Hindlimb muscle (tissue), 1 donor: ENCODE measurements around the gene HMCES. TPM values are rescaled to one million over a fixed set of nuclear protein-coding genes. Genes with fewer than 3 reads are reported as not detected.
"Not testable (repeated sequence)": the region's sequence is repeated elsewhere in the genome, so short reads cannot be mapped to it uniquely, and the experiment has no call there.

Experiments used
- DNase-seq: peaks from one replicate; pipeline ENCODE4 v3.0.0-alpha.2; 2013
- polyA plus RNA-seq: library from polyadenylated mRNA; unstranded; fragments of 120-200 nt; gene quantifications from one replicate; pipeline ENCODE4 v1.2.1, GENCODE V29; 2013; ENCODE audit not compliant: insufficient read length

The HMCES gene
- polyA plus RNA-seq, 1 donor = 23.5 TPM

DNA sequence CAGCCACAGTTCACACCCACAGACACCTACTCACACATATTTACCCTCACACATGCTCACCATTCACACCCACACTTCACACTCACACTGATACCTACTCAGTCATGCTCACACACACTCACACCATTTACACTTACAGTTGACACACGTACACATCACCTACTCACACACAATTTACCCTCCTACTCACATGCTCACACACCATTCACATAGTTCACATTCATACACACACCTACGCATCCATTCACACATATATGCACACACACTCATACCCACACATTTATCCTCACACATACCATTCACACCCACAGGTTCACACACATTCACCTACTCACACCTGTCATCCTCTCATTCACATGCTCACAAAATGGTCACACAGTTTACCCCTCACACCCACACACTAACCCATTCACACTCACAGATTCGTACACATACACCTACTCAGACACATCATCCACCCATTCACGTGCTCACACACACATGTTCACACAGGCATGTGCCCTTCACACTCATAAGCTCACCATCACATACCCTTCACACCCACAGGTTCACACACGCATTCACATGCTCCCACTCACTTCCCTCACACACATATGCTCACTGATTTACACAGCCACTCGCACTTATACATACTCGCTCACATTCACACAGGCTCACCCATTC, 42.3 kb downstream of the HMCES start:
- no peak for DNase-seq

DNA sequence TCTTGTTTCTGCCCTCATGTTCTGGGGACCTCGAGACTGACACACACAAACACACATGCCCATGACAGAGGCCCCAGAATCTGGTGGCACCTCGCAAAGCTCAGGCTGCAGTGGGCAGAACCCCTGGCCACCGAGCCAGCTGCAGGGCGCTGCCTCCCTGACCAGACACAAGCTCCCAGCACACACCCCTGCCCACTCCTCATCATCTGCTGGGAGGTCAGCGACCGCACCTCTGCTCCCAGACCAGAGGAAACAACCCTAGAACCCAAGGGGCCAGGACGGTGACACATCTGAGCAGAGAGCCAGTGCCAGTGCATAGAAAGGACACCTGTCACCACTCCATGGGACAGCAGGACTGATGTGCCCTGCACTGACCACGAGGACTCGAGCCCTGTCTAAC, 43.2 kb downstream of the HMCES start:
- DNase-seq = no peak

DNA sequence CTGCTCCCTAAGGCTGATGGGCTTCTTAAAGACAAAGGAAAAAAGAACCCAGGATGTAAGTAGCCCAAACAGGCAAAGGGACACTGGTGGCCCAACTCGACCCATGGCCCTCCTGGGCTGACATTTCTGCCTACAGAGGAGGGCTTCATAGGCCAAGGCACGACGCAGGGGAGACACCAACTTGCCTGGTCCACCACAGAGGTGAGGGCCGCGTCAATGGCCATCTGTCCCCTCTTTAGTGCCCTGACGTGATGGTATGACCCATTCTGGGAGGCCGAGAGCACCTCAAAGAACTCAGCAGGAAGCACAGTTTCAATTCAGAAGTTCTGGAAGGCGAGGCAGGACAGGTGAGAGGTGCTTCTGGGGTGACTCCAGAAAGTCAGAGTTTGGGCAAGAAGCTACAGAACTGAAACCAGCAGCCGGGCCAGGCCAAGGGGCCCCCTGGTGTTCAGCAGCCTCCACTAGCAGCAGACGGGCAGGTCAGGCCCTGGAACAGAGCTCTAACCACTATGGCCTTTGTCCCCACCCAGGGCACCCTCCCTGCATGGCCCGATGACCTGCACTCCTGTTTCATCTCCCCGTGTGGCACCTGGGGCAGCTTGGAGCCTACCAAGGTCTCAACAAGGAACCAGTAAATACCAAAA, 45.1 kb downstream of the HMCES start:
- no peak for DNase-seq

DNA sequence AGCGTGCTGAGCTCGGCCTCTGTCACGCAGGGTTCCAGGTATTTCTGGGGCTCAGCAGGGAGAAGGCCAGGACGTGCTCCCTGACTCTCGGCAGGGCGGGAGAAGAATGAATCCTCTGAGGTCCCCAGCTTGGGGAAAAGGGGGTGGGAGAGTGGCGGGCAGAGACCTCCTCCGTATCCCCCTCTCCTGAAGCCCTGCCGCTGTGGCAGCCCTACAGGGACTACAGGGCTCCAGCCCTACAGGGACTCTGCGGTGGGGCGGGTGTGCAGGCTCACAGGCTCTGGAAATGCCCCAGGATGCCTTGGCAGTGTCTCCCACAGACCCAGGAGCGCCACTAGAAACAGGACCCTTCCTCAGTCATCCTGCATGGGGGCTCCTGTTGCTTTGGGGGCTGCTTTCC, 46.2 kb downstream of the HMCES start:
- no peak for DNase-seq

DNA sequence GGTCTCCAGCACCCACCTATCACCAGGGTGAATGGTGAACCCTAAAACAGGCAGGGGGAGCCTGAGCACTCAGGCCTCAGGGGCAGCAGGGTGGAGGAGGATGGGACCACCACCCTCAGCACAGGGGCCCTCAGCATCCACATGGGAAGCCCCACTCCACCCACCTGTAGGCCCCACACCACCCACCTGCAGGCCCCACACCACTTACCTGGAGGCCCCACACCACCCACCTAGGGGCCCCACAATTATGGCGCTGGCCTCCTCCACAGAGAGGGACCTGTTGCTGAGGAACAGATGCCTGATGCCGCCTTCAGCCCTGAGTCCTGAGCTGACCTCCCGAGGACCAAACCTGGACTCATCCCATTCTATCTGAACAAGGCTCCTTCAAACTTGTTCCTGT, 46.7 kb downstream of the HMCES start:
- no peak for DNase-seq

DNA sequence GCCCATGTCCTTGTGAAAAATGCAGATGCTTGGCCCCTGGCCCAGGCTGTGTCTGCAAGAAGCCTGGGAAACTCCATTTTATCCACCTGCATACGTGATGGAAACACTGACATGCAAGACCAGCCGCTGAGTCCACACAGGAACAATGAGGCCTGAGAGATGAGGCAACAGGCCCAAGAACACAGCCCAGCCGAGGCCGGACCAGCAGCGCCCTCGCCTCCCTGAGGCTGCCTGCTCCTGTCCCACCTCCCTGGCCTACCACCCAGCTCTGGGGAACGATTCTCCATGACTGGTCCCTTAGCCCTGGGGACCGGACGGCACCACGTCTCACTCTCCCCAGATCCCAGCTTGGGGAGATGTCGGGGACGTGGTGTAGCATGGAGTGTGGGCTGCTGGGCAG, 47.5 kb downstream of the HMCES start:
- no peak for DNase-seq

DNA sequence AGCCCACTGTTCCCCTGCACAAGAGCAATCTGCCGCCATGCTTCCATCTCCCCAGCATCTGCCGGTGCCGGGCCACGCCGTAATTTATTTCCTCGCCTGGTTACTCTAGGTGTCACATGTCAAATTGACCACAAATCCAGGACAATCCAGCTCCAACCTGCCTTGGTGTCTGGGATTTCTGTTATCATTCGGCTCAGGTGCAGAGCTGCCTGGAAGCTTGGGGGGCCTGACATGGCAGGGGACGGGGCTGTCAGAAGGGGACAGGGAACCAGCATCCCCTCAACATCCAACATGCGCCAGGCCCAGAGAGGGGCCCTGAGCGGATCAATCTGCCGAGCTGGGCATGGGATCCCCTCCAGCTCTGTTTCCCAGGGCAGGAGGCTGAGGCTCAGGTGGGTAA, 47.9 kb downstream of the HMCES start:
- DNase-seq = no peak

DNA sequence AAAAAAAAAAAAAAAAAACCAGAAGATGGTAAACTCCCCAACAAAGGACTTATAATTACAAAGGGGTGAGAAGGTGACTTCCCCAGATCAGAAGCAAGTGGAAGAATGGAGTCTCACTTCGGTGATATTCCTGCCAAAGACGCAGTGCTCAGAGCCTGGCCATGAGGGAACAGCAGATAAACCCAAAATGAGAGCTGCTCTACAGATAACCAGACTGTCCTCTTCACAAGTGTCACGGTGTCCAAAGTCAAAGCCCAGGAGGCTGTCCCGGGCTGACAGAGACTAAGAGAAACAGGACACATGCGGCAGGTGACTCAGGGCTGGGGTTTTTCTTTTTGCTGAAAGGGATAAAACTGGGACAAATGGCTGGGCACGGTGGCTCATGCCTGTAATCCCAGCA, 48.8 kb downstream of the HMCES start:
- DNase-seq = no peak

DNA sequence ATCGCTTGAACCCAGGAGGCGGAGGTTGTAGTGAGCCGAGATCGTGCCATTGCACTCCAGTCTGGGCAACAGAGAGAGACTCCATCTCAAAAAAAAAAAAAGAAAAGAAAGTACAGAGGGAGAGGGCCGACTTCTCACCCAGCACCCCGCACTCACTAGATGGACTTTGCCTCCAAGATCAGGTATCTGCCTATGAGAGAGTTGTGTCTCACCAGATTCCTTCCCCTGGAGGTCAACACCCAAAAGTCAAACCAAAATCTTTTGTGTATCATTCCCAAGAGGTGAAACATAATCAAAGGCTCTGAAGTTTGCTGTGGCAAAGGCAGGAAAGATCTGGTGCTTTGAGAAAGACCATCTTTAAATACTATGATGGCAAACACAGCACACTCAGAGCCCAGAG, 51.2 kb downstream of the HMCES start:
- no peak for DNase-seq

DNA sequence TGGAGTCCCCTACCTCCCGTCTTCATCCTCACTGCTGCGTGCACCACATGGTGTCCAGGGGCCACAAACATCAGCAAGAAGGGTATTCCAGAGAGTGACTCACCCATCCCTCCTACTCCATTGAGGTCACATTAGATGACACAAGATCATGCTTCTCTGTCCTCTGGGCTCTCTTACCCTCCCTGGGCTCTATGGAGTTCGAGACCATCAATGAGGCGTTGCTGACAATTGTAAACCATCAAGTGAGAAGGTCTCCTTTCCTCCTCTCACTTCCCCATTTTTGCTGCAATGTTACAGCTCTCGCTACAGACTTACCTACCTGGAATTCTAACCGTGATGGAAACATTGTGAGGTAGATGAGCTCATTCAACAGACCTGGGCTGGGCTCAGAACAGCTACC, 51.7 kb downstream of the HMCES start:
- DNase-seq = no peak

DNA sequence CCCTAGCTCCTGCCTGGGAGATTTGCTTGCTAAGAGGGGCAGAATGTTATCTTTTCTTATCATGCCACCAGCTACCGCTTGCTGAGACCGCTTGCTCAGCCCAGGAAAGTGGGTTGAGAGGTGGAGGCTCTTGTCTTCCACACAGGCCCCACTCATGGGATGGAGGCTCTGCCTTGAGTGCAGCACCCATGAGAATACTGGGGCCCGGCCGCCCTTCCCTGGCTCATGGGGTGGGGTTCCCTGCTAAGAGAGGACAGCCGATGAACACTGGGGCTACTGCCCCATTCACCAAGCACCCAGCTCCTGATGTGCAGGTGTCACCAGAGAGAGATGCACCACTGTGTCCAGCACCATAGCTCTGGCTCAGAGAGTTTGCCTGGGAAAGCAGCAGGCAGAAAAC, 55.2 kb downstream of the HMCES start:
- DNase-seq = no peak

DNA sequence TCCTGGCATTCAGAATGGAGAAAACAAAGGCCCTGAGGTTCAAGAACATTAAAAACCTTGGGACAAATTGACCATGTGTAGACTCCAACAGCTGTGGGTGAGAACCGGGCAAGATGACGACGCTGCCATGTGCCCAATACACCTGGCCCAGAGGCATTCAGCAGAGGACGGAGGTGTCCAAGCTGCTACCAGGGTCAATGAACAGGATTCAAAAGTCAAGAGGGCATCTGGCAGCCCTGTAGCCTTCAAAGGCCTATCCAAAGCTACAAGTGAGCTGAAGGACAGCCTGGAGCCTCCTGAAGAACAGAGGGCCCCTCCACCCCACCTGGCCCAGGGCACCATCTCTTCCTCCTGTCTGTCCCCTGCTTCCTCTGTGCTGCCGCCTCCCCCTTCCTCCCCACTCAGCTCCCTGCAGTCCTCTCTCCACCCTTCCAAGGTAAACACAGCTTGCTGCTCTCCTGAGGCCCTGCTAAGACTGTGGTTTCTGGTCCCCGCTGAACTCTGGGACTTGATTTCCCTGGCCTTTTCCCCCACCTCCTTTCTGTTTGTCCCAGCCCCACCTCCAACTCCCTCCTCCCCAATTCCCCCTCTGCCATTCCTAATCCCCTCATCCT, 57.5 kb downstream of the HMCES start:
- no peak for DNase-seq

DNA sequence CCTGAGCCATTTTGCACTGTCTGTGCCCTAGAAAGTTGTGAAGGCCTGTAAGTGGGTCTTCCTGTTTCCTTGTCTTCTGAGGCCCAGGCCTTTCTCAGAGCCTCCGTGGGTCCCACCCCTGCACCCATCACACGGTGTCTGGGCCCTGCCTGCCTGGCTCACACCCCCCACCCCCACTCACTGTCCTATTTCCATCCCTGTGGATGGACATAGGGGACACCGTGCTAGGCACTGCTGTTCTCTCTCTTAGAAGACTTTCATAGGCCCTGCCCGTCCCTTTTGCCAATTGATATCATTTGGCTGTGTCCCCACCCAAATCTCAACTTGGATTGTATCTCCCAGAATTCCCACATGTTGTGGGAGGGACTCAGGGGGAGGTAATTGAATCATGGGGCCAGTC, 59.0 kb downstream of the HMCES start:
- not testable (repeated sequence) for DNase-seq

DNA sequence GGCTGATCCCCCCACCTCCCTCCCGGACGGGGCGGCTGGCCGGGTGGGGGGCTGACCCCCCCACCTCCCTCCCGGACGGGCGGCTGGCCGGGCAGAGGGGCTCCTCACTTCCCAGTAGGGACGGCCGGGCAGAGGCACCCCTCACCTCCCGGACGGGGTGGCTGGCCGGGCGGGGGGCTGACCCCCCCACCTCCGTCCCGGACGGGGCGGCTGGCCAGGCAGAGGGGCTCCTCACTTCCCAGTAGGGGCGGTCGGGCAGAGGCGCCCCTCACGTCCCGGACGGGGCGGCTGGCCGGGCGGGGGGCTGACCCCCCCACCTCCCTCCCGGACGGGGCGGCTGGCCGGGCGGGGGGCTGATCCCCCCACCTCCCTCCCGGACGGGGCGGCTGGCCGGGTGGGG, 60.5 kb downstream of the HMCES start:
- not testable (repeated sequence) for DNase-seq

DNA sequence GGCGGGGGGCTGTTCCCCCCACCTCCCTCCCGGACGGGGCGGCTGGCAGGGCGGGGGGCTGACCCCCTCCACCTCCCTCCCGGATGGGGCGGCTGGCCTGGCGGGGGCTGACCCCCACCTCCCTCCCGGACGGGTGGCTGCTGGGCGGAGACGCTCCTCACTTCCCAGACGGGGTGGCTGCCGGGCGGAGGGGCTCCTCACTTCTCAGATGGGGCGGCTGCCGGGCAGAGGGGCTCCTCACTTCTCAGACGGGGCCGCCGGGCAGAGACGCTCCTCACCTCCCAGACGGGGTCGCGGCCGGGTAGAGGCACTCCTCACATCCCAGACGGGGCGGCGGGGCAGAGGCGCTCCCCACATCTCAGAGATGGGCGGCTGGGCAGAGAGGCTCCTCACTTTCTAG, 61.2 kb downstream of the HMCES start:
- not testable (repeated sequence) for DNase-seq

DNA sequence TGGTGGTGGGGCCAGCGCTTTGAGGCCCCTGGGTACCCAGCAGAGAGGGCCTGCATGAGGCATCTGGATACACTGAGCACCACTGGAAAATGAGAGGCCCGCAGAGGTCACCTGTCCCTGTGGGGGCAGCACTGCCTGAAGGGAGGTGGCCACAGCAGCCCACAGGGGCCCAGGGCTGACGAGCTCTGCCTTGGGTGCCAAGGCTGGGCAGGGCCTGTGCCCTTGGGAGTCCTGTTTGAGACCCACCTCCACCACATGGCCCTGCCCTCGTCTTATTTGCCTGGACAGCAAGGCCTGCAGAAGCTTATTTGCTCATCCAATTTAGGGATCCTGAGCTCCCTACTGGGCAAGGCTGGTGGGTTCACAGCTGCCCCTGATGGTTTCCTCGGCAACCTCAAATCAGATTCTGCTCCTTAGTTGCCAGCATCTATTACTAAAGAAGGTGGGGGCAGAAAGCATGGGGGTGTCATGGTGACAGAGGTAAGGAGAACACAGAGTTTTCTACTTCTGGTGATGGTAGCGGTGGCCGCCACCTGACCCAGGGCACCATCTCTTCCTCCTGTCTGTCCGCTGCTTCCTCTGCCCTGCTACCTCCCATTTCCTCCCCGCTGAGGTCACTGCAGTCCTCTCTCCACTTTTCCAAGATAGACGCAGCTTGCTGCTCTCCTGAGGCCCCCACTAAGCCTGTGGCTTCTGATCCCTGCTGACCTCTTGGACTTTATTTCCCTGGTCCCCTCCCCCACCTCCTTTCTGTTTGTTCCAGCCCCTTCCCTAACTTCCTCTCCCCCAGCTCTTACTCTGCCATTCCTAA, 62.9 kb downstream of the HMCES start:
- DNase-seq = no peak

DNA sequence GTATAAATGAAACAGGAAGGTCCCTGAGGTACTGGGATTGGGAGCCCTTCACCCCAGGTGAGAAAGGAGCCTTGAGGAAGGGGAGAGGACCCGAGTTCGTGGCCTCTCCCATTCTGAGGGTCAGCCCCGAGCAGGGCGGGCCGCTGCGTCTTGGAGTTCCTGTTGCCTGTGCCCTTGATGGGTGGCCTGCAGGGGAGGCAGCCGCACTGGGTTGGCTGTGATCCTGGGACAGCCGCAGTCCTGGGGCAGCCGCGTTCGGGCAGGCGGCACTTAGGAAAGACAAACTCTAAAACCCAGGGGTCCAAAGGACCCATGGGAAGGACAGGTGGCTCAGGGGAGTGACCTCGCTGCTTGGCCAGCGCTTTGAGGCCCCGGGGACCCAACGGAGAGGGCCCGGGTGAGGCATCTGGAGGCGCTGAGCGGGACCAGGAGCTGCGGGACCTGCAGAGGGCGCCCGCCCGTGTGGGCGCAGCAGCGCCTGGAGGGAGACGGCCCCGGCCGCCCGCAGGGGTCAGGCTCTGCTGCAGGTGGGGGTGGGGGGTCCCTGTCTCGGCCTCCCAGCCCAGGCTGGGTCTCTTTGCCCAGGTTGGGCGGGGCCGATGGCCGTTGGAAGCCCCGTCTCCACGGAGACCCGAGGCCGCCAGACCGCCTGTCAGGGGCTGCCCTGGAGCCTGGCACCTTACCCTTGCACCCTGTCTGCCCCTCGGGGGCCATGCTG, 65.1 kb downstream of the HMCES start:
- DNase-seq = no peak

DNA sequence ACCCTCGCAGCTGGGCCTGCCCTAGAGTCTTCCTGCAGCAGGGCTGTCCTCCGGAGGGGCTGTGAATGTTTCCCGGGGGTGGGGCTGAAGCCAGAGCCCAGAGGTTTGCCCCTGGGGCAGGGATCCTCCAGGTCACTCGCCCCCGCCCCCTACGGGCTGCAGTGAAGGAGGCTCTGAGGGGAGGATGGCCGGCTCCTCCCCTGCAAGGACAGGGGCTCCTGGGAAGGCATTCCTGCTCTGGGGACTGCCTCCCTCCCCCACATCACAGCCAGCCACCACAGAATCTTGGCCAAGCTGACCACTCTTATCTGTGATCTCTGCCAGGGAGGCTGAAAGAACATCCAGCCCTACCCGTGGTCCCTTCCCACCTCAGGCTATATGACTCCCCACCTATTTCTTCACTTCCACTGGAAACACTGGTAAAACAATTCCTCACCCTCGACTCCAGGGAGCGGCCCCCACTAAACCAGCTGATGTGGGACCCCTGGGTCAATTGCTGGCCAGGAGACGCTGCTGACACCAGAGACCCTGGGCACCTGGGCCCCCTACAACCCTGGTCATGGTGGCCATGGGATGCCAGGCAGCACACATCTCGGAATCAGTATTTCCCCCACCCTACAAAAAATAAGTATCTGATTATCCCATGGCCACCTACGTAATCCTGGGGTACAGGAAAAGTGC, 66.0 kb downstream of the HMCES start:
- DNase-seq = no peak

DNA sequence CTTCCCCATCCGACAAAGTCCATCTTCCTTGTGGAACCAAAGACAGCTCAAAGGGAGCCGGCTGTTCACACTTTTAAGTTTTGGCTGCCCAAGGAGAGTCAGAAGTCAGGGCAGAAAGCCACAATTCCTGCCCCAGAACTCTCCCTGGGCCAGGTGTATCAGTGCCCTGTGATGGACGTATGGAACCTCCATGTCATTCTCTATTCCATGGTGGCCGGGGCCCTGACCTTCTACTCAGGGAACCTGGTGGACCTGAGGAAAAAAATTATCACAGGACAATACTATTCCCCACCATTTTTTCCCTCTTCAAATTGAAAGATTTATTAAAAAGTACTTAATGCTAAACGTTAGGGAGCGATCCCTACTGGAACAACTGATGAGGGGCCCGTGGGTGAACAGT, 66.6 kb downstream of the HMCES start:
- no peak for DNase-seq

DNA sequence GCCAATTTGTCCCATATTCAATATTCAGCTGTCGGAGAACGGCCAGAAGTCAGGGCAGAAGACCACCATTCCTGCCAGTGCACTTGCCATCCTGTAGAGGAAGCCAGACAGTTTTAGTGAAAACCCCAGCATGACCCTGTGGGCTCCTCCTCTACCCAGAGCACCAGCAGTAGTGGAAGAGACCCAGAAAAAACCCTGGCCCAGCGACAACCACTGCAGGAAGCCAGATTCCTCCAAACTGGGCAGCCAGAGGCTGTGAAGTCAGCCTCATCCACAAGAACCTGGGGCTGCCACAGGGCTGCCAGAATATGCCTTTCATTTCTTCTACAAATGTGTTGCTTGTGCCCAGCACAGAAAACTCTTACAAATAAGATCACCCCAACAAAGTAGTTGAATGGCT, 67.3 kb downstream of the HMCES start:
- DNase-seq = no peak

DNA sequence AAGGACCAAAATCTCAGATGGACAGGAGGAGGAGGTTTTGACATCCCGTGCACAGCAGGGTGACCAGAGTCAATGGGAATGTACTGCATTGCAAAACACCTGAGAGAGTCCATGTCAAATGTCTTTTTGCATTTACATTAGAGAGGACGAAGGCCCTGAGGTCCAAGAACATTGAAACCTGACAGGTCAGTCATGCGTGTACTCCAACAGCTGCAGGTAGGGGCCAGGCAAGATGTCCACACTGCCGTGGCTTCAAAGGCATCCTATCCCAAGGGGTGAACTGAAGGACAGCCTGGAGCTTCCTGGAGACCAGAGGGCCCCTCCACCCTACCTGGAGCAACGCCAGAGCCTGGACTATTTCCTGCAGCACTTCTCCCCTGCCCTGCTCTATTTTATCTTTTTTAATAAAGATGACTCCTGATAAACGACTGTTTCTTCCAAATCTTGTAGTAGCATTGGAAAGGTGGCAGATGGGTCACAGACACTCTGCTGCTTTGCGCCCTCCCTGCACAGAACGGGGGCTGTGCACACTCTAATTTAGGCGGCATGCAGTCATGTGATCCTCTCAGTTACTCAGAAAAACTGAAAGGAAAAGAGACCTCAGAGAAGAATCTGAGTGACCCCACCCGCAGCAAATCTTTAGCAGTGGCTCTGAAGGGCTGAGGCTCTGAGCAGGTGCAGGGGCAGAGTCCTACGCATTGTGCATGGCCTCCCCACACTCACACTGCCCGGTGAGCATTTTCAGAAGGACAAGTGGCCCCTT, 68.2 kb downstream of the HMCES start:
- no peak for DNase-seq
